ENCODE measurements around the gene ATRNL1.
"Not testable (repeated sequence)": the region's sequence is repeated elsewhere in the genome, so short reads cannot be mapped to it uniquely, and the experiment has no call there.

Gene ATRNL1

DNA sequence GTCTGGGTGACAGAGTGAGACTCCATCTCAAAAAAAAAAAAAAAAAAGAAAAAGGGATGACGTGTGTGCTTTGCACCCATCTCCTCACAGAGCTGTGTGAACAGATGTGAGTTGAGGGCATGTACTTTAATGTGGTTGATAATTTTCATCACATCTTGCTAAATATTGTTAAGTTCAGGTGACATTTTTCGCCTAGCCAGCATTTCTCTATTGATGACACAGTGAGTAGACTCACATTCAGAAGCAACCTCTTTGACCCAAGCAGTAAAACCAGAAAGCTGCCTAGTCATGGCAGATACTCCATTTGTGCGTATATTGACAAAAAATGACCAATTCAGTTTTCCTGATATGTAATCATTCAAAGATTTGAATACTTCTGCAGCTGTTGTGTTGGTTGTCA is 126.0 kb downstream of the ATRNL1 start:
- FAIRE-seq = no peak

GRCh38 chr10:115222039-115222438 is 128.9 kb downstream of the ATRNL1 start:
- FAIRE-seq = no peak

GRCh38 chr10:115239761-115240160 is 146.6 kb downstream of the ATRNL1 start:
- FAIRE-seq = no peak

GRCh38 chr10:115250784-115251183 is 157.6 kb downstream of the ATRNL1 start:
- no peak for FAIRE-seq

GRCh38 chr10:115253765-115254164 is 160.6 kb downstream of the ATRNL1 start:
- not testable (repeated sequence) for FAIRE-seq

DNA sequence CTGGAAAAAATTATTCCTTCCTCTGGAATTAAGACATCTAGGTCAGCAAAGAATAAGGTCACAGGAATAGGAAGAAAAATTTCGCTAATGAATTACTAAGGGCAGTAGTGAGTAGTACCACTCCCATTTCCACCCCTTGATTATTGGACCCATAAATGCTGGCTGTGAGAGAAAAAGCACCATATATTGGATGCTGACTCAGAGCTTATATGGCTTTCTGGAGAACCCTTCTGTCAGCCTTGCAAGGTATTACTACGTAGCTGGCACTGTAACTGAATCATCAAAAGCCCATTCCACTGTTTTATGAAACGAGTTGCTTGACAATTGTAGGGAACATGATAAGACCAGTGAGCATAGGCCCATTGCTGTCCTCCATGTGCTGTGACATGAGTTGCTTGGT is 179.3 kb downstream of the ATRNL1 start:
- no peak for FAIRE-seq

DNA sequence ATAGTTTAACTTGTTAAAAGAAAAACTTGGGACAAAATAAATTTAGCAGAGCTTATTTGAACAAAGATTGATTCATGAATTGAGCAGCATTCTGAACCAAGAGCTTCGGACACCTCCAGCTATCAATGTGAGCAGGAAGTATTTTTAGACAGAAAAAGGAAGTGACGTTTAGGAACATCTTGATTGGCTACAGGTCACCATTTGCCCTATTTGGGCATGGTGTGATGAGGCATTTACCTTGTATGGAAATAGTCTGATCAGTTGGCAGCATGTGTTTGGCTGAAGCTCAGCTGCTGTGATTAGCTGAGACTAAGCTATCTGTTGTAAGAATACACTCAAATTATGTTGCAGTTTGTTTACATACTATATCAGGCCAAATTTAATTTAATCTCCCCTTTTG is 185.1 kb downstream of the ATRNL1 start:
- no peak for FAIRE-seq

DNA sequence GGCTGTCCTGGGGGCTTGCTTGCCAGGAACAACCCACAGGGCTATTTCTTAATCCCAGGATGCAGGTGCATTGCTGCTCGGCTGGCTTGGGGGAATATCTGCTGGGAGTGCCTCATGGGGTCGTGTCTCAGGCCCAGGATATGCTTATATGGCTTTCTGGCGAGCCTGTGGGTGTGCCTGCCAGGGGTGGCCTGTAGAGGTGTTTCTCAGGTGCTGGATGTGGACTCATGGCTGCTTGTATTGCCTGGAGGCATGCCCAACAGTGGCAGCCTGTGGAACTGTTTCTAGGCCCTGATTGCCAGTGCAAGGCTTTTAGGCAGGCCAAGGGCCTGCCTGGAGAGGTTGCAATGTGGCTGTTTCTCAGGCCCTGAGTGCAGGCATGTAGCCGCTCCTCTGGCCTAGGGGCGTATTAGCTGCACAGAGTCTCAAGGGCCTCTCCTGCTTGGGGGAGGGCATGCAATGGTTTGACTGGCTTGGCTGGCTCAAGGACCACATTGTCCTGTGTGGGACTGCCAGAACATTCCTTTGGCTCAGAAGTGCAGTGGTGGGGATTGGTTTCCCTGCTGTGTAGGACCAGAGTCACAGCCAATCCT is 202.1 kb downstream of the ATRNL1 start:
- FAIRE-seq = no peak

DNA sequence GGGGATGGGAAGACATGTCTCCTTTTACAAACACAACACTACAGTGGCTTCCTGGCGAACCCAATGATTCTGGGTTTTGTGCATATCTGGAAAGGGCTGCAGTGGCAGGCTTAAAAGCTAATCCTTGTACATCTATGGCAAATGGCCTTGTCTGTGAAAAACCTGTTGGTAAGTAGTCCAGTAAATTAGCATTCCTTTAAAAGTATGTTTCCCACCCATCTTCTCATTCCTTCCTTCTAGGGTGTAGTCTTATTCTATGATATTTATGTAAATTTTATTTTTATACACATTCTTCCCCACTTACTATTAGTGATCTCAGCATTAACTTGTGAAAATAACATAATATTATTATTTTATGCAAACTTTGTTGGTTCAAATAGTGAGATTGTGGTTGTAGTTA is 206.9 kb downstream of the ATRNL1 start:
- no peak for FAIRE-seq

DNA sequence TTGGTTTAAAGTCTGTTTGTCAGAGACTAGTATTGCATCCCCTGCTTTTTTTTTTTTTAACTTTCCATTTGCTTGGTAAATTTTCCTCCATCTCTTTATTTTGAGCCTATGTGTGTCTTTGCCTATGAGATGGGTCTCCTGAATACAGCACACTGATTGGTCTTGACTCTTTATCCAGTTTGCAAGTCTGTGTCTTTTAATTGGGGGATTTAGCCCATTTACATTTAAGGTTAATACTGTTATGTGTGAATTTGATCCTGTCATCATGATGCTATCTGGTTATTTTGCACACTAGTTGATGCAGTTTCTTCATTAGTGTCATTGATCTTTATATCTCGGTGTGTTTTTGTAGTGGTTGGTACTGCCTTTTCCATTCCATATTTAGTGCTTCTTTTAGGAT is 226.5 kb downstream of the ATRNL1 start:
- not testable (repeated sequence) for FAIRE-seq

GRCh38 chr10:115321360-115321759 is 228.2 kb downstream of the ATRNL1 start:
- FAIRE-seq = no peak

DNA sequence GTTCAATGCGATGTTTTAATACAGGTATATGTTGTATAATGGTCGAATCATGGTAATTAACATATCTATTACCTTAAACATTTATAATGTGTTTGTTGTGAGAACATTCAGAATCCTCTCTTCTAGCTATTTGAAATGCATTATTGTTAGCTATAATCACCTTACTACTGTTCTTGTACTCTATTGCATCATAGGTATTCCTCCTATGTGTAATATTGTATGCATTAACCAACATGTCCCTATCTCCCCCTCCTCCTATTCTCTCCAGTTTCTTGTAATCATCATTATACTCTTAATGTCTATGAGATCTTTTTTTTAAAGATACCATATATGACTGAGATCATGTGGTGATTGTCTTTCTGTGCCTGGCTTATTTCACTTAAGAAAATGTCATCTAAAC is 235.2 kb downstream of the ATRNL1 start:
- FAIRE-seq = no peak

DNA sequence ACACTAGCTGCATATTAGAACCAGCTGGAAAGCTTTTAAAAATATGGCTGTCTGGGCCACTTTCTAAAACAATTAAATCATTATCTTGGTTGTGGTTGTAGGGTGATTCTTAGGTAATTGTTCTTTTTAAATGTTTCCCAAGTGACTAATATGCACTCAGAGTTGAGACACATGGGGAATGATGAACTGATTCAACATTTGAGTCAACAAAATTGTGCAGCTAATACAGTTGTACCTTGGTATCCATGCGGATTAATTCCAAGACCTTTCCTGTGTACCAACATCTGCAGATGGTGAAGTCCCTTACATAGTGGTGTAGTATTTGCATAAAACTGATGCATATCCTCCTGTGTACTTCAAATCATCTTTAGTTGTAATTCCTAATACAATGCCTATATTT is 242.2 kb downstream of the ATRNL1 start:
- FAIRE-seq = no peak

- FAIRE-seq = no peak
Measured at GRCh38 chr10:115355162-115355760, 262.1 kb downstream of the ATRNL1 start.

DNA sequence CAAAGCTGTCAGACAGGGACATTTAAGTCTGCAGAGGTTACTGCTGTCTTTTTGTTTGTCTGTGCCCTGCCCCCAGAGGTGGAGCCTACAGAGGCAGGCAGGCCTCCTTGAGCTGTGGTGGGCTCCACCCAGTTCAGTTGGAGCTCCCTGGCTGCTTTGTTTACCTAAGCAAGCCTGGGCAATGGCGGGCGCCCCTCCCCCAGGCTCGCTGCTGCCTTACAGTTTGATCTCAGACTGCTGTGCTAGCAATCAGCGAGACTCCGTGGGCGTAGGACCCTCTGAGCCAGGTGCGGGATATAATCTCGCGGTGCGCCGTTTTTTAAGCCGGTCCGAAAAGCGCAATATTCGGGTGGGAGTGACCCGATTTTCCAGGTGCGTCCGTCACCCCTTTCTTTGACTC is 274.8 kb downstream of the ATRNL1 start:
- FAIRE-seq = not testable (repeated sequence)

- no peak for FAIRE-seq
Measured at GRCh38 chr10:115379064-115379463, 285.9 kb downstream of the ATRNL1 start.

DNA sequence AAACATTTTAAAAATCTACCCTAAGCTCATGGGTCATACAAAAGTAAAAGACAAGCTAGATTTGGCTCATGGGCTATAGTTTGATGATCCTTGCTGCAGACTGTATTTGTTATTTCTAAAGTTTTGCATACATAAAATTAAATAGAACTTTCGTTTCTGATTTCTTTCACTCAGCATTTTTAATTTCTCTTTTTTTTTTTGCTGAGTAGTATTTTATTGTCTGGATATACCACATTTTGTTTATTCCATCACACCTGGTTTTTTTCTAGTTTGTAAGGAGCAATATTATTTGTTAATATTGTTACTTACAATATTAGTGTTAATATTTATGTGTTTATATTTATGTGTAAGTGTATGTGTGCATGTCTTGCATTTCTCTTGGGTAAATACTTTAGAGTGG is 291.5 kb downstream of the ATRNL1 start:
- FAIRE-seq = no peak

GRCh38 chr10:115390607-115391006 is 297.4 kb downstream of the ATRNL1 start:
- FAIRE-seq = no peak

DNA sequence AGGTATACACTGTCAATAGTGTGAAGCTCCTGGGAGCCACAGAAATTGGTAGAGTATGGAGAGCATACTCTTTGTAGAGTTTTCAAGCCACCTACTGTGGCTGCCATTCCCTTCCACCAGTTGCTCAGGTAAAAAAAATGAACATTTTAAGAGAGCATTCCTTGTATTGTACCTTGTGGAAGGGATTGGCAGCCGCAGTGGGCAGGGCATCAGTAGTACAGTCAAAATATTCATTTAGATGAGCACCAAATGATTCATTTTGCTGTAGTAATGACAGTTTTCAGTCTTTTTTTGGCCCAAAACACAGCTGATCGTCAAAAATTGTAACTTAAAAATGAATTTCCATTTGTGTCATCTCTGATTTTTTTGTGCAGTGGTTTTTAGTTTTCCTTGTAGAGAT is 304.9 kb downstream of the ATRNL1 start:
- FAIRE-seq = no peak

GRCh38 chr10:115402699-115403098 is 309.5 kb downstream of the ATRNL1 start:
- FAIRE-seq = no peak

DNA sequence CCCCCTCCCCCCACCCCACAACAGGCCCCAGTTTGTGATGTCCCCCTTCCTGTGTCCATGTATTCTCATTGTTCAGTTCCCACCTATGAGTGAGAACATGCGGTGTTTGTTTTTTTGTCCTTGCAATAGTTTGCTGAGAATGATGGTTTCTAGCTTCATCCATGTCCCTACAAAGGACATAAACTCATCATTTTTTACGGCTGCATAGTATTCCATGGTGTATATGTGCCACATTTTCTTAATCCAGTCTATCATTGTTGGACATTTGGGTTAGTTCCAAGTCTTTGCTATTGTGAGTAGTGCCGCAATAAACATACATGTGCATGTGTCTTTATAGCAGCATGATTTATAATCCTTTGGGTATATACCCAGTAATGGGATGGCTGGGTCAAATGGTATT is 312.7 kb downstream of the ATRNL1 start:
- not testable (repeated sequence) for FAIRE-seq

DNA sequence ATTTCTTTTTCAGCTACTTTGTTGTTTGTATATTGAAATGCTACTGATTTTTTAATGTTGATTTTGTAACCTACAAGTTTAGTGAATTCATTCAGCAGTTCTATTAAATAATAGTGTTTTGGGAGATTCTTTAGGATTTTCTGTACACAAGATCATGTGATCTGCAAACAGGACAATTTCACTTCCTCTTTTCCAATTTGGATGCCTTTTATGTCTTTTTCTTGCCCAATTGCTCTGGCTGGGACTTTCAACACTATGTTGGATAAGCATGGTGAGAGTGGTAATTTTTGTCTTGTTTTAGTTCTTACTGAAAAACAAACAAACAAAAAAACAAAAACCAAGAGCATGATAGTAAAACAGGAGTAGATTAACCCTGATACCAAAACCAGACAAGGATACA is 316.2 kb downstream of the ATRNL1 start:
- no peak for FAIRE-seq

DNA sequence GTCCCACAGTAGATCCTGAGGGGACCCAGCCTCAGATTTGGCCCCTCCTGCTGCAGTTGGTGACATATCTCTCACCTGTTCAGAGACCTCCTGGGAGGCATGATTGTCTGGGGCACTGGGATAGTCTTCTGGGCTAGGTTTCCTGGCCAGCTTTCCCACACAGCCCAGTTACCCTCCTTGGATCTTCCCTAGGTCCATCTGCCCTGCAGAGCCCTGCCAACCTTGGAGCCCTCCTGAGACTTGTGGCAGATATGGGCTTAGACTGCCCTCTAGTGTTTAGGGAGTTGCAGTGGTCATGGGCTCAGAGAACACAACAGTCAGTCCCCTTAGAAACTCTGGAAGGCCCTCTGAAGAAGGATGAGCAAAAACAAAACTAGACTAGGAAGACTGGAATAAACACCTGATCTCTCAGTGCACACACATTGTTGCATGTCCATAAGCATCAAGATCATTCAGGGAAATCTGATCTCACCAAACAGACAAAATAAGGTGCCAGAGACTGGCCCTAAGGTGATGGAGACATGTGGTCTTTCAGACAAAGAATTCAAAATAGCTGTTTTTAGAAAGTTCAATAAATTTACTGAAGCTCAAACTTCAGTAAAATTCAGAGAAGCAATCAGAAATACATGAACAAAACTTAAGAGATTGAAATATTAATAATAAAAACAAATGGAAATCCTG is 324.6 kb downstream of the ATRNL1 start:
- FAIRE-seq = no peak

GRCh38 chr10:115422624-115423023 is 329.5 kb downstream of the ATRNL1 start:
- FAIRE-seq = no peak

Measured in endometrium (tissue), 2 donors.